Heart right ventricle (tissue), 16 donors: Measurements from ENCODE around the gene MYO10. TPM values are rescaled to one million over a fixed set of nuclear protein-coding genes. Genes with fewer than 3 reads are reported as not detected.

Experiments used
- ATAC-seq, 8 donors: fragments of 200-7000 bp; cut with Tn5 transposase; one replicate each; pipeline ENCODE4 v1.9.1; 2020; ENCODE audit warnings: mild to moderate bottlenecking in 8 of 8, moderate library complexity in 8 of 8, moderate number of reproducible peaks in 1 of 8
- DNase-seq, 2 donors: peaks; one replicate each; pipeline ENCODE4 v3.0.0-alpha.2; 2020
- H3K27ac ChIP-seq, 10 donors: fragments of 200-600 bp; sonication (generic) in 2 of 10; one replicate each; pipeline versions ENCODE4 v1.5.0 to v1.8.0; 2020 to 2022; ENCODE audit warnings: mild to moderate bottlenecking in 3 of 10
- H3K27me3 ChIP-seq, 7 donors: fragments of 200-600 bp; one replicate each; pipeline ENCODE4 v1.8.0; 2021 to 2022; ENCODE audit warnings: mild to moderate bottlenecking in 2 of 7
- H3K36me3 ChIP-seq, 9 donors: fragments of 200-600 bp; sonication (generic) in 1 of 9; one replicate each; pipeline versions ENCODE4 v1.5.0 to v1.8.0; 2020 to 2022; ENCODE audit warnings: mild to moderate bottlenecking in 2 of 9
- H3K4me1 ChIP-seq, 9 donors: fragments of 200-600 bp; sonication (generic) in 1 of 9; one replicate each; pipeline versions ENCODE4 v1.5.0 to v1.8.0; 2020 to 2022; ENCODE audit warnings: mild to moderate bottlenecking in 4 of 9
- H3K4me3 ChIP-seq, 10 donors: fragments of 200-600 bp; sonication (generic) in 2 of 10; one replicate each; pipeline versions ENCODE4 v1.5.0 to v1.8.0; 2020 to 2022; ENCODE audit warnings: mild to moderate bottlenecking in 7 of 10, moderate library complexity in 2 of 10
- H3K9me3 ChIP-seq, 11 donors: fragments of 200-600 bp in 10 of 11; sonication (generic) in 2 of 11; one replicate each; pipeline versions ENCODE4 v1.5.0 to v1.8.0; 2013 to 2022; ENCODE audit warnings: mild to moderate bottlenecking in 2 of 11, control low read depth in 1 of 11, moderate library complexity in 1 of 11
- CTCF ChIP-seq, 9 donors: fragments of 200-600 bp; sonication (generic) in 2 of 9; IDR thresholded peaks; one replicate each; pipeline versions ENCODE4 v1.5.0 to v1.8.0; 2021 to 2022; ENCODE audit warnings: antibody characterized with exemption in 9 of 9, mild to moderate bottlenecking in 5 of 9, moderate library complexity in 1 of 9
- WGBS, 2 donors: extraction: QIAGEN DNeasy Blood & Tissue Kit; methylation state at CpG; one replicate each; pipeline ENCODE4 v1.1.7; 2013; ENCODE audit warnings: inconsistent platforms in 1 of 2; 5-methylcytosine and 5-hydroxymethylcytosine counted together
- intact Hi-C, 10 donors: fragments of 100-400 bp; cut with DNase I; formaldehyde crosslinking; loops; one replicate each; pipeline versions ENCODE4 v1.11.1 to v1.14.2; 2022
- polyA plus RNA-seq, 2 donors: library from polyadenylated mRNA; stranded (reverse); fragments of 200-250 nt; gene quantifications; one replicate each; pipeline ENCODE4 v1.2.3, GENCODE V29; 2013
- total RNA-seq, 10 donors: library from RNA; stranded (reverse); fragmentation: NEBNext Ultra II Directional in 3 of 10; extraction: Animal tissue kit (Norgen Biotek cat#: 25700) in 3 of 10; gene quantifications; one replicate each; pipeline versions ENCODE4 v1.2.1 to v1.2.4, GENCODE V29; 2021 to 2023
- donor health status: Arrhythmogenic right ventricular cardiomyopathy.
- donor health status: ischemic (EF 13 %, LVEDD 7.1; RV severe dilation, severe dysfunction).
- donor health status: healthy with polysubstance abuse.
- donor health status: DM: no; HTN: yes; CAD: no.
- donor health status: DM: no; HTN: no; CAD: no.
- donor health status: ischemic (EF 25% LVEDD 6.9; RV normal size, moderate dysfunction).
- donor health status: ischemic (EF 25% LVEDD 5.7; RV mildly dilated, moderate dysfunction).
- donor health status: healthy.
- donor health status: DM: yes; HTN: yes; CAD: no.
- donor health status: Ischemic cardiomyopathy.
- donor health status: ischemic (EF 35%, LVEDD 5.7; RV mildly dilated, moderate dysfunction).
- donor health status: nonischemic (EF 11% LVEDD 7.7; RV severe dilation, severe dysfunction).
- donor health status: DM: yes; HTN: yes; CAD: no.
- donor health status: PGD.
- donor health status: ischemic (EF 29% LVEDD 5.4; RV normal size, mild dysfunction).
- donor health status: nonischemic (EF 23%, LVEDD 6.1; RV moderate dilation, normal function).

Gene MYO10
- total and polyA plus RNA-seq, 12 donors: 1.2 to 8.2 (median 4.6) TPM

- peaks cover 0 to 94% (median 4%) of the 10 kb centered on the region in 9 donors for H3K36me3 ChIP-seq
- H3K4me3 ChIP-seq: no peak overlapping the region
- TF ChIP-seq CTCF (IDR thresholded peaks at IDR 0.05): no peak
- no peak for ATAC-seq
- H3K4me1 ChIP-seq: no peaks in the 10 kb centered on the region
- WGBS, 2 donors: 87 to 92% methylated on average over 13 of the region's 13 CpGs
- H3K27me3 ChIP-seq: no peaks in the 10 kb centered on the region
- intact Hi-C loops: loop anchor here in 2 of 10 donors (5.0 to 10.0 kb wide), 3 partner anchors 55 to 523 kb away; no protein-coding TSS in a partner anchor
- no peak overlapping the region for H3K27ac ChIP-seq
- DNase-seq: no peak
- no peaks in the 10 kb centered on the region for H3K9me3 ChIP-seq
Measured at GRCh38 chr5:16681876-16682275, 254.2 kb downstream of the MYO10 start.

GRCh38 chr5:16679863-16680262 lies 256.2 kb downstream of the MYO10 start:
- no peaks in the 10 kb centered on the region for H3K4me1 ChIP-seq
- H3K27ac ChIP-seq: no peak overlapping the region
- DNase-seq (no peak), ATAC-seq (no peak)
- WGBS, 2 donors: 80 to 82% methylated on average over 14 of the region's 14 CpGs
- H3K36me3 ChIP-seq: peaks cover 0 to 94% (median 4%) of the 10 kb centered on the region in 9 donors
- no peak overlapping the region for H3K4me3 ChIP-seq
- H3K9me3 ChIP-seq: no peaks in the 10 kb centered on the region
- no peaks in the 10 kb centered on the region for H3K27me3 ChIP-seq
- intact Hi-C loops: loop anchor here in 2 of 10 donors (5.0 to 10.0 kb wide), 3 partner anchors 57 to 525 kb away; no protein-coding TSS in a partner anchor
- no peak for TF ChIP-seq CTCF (IDR thresholded peaks at IDR 0.05)

GRCh38 chr5:16679190-16679589 lies 256.9 kb downstream of the MYO10 start:
- intact Hi-C loops: no loop called here
- 93 to 94% methylated on average over 9 of the region's 9 CpGs for WGBS, 2 donors
- Histone ChIP-seq H3K9me3 (no peaks in the 10 kb centered on the region), H3K27me3 (no peaks in the 10 kb centered on the region), H3K4me3 (no peak overlapping the region), H3K4me1 (no peaks in the 10 kb centered on the region), H3K27ac (no peak overlapping the region), H3K36me3 (peaks cover 0 to 93% (median 4%) of the 10 kb centered on the region in 9 donors)
- no peak for ATAC-seq
- no peak for TF ChIP-seq CTCF (IDR thresholded peaks at IDR 0.05)
- DNase-seq: no peak

- Histone ChIP-seq H3K4me1 (peaks cover 0 to 4% (median 0%) of the 10 kb centered on the region in 9 donors), H3K4me3 (no peak overlapping the region), H3K9me3 (no peaks in the 10 kb centered on the region), H3K27ac (no peak overlapping the region), H3K36me3 (peaks cover 0 to 93% (median 0%) of the 10 kb centered on the region in 9 donors), H3K27me3 (no peaks in the 10 kb centered on the region)
- ATAC-seq (no peak), DNase-seq (no peak)
- no peak for TF ChIP-seq CTCF (IDR thresholded peaks at IDR 0.05)
- intact Hi-C loops: no loop called here
- WGBS, 2 donors: 83 to 93% methylated on average over 9 of the region's 9 CpGs
Measured at GRCh38 chr5:16675806-16676205, 260.3 kb downstream of the MYO10 start.
